RCC 7860 (cell line): Measurements from ENCODE around the gene CEBPZOS.
"Not testable (repeated sequence)": the region's sequence is repeated elsewhere in the genome, so short reads cannot be mapped to it uniquely, and the experiment has no call there.

ENCODE experiments used
- DNase-seq: peaks from one replicate; pipeline ENCODE4 v3.0.0-alpha.2; 2015; ENCODE audit warnings: low spot score
- FAIRE-seq: peaks from 2 replicates; lab custom pipeline; 2012; peaks lifted over from hg19 to GRCh38; lab: Jason Lieb, UNC

CEBPZOS gene

DNA sequence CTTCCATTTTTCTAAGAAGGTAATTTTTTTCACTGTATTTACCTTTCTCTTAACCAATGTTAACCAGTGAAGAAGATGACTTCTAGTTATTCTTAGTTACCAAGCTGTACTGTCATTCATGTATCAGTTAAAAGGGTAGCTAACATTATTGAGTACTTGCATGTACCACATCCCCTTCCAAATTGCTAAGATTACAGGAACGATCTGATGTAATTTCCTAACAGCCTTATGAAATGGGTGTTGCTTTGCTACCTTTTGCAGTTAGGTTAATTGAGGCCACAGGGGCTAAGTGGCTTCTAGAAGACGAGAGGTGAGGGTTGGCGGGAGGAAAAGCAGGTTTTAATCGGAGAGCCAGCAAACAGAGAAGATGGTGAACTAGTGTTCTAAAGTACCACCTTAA lies 6.0 kb upstream of the CEBPZOS start:
- DNase-seq (no peak), FAIRE-seq (no peak)

DNA sequence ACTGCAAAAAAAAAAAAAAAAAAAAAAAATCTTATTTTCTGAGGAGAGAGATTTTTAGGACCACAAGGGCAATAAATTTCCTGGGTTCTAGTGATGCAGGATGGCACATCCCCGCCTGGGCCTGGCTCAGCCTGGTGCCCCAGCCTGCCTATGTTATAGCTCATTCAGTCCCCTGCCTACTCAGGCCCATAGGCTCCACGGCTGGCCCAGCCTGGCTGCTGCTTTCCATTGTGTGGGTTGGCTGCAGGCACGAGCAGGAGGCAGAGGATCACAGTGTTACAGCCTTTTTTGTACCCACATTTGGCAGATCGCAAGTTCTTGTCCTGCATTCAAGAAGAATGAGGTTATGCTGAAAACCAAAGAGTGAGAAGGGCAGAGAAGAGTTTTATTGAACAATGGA lies 5.0 kb upstream of the CEBPZOS start:
- DNase-seq (no peak), FAIRE-seq (no peak)

DNA sequence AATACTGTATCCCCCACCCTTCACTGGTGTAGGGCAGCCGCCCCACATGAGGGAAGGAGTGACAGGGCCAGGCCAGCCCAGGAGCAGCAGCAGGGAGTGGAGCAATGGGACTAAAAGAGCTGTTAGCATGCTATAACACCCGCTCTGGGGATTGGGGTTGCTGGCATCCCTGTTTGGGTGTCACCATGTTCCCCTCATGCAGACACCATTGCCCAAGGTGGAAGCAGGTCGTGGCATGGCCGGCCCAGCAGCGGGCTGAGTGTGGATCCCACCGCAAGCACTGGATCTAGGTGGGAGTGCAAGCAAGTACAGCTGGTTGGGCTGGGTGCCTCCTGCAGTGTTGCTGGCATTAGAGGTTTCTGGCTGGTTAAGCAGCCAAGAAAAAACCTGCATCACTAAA lies 4.5 kb upstream of the CEBPZOS start:
- FAIRE-seq, result no peak
- DNase-seq, result no peak

DNA sequence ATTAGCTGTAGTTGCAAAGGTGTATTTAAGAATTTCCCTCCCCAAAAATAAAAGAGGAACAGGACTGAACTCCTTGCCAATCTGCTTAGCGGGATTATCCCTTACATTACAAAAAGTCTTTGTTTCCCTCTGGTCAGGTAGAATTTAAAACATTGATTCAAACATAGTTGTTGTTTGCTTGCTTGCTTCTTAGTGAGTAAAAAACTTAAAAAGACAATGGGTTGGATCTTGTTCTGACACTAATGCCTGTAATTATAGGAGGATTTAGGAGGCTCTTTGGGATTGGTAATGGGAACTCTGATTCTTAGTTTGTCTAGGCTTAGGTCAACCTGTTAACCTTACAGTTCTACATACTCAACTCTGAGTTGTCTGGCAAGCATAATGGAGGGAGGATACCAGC lies 3.7 kb upstream of the CEBPZOS start:
- no peak for DNase-seq
- FAIRE-seq, result no peak

- FAIRE-seq, DNase-seq: not testable (repeated sequence)
Measured at GRCh38 chr2:37195862-37196319, 405 bp upstream of the CEBPZOS start.

DNA sequence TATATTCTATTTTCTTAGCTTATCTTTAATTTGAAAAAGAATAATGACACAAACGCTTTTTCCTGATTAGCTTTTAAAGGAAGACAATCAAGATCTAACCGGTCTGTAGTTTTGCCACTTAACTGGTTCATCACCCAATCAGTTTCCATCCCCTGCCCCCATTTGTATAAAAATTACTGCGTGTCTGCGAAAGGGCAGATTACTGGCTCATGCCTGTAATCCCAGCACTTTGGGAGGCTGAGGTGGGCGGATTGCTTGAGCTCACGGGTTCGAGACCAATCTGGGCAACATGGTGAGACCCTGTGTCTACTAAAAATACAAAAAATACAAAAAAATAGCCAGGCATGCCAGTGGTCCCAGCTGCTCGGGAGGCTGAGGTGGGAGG lies 2.4 kb downstream of the CEBPZOS start:
- FAIRE-seq (no peak), DNase-seq (no peak)

DNA sequence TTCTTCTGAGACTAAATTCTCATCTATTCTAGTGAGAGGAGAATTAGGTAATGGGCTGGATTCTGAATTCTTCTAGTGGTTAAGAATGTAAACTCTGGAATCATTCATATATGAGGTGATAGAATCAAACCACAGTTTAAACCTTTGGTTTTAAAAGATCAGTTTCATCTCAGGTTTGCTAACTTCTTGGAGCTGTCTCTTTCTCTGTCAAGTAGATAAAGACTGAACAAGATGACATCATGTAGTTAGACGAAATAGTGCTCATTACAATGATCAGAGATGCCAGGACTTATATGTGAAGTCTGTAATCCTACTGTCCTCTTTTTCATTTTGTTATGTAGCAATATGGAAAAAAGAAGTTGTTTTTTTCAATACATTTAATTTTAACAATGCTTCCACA lies 4.9 kb downstream of the CEBPZOS start:
- DNase-seq, result no peak
- FAIRE-seq, result no peak

DNA sequence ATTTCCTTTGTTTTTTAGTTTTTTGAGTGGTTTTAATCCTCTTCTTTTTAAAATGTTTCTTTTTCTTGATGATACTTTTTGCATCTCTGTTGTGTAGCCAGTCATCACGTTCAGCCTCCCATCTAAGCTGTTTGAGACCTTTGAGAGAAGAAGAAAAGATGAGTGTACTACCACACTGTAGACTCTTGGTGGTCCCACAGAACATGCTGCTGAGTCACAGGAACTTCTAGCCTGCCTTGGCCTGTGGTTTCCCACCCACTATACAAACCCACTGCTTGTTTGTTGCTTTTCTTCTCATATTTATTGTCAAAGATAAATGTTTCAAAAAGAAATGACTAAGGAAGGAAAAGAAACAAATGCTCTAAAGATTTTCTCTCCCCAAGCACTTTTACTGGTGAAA lies 5.5 kb downstream of the CEBPZOS start:
- DNase-seq (no peak), FAIRE-seq (no peak)

DNA sequence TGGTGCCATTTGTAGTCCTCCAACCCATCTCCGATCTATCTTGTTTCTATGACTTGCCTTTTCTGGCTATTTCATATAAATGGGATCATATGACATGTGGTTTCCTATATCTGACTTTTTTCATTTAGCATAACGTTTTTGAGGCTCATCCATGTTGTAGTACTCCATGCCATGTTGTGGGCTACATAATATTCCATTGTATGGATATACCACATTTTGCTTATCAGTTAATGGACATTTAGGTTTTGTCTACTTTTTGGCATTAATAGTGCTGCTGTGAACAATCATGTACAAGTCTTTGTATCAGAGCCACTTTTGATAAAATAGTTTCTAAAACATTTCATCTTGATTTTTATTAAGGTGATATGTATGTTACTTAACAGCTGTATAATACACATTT lies 7.4 kb downstream of the CEBPZOS start:
- DNase-seq, result no peak
- no peak for FAIRE-seq

DNA sequence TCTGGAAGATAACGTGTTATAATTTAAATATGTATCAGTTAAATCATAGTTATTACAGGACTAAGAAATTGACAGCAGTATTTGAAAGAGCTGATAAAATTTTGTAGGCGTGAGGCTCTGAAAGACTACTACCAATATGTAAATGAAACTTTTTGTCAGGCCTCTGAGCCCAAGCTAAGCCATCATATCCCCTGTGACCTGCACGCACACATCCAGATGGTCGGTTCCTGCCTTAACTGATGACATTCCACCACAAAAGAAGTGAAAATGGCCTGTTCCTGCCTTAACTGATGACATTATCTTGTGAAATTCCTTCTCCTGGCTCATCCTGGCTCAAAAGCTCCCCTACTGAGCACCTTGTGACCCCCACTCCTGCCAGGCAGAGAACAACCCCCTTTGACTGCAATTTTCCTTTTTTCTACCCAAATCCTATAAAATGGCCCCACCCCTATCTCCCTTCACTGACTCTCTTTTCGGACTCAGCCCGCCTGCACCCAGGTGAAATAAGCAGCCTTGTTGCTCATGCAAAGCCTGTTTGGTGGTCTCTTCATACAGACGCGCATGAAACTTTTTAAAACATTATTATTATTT lies 8.9 kb downstream of the CEBPZOS start:
- FAIRE-seq, DNase-seq: not testable (repeated sequence)

DNA sequence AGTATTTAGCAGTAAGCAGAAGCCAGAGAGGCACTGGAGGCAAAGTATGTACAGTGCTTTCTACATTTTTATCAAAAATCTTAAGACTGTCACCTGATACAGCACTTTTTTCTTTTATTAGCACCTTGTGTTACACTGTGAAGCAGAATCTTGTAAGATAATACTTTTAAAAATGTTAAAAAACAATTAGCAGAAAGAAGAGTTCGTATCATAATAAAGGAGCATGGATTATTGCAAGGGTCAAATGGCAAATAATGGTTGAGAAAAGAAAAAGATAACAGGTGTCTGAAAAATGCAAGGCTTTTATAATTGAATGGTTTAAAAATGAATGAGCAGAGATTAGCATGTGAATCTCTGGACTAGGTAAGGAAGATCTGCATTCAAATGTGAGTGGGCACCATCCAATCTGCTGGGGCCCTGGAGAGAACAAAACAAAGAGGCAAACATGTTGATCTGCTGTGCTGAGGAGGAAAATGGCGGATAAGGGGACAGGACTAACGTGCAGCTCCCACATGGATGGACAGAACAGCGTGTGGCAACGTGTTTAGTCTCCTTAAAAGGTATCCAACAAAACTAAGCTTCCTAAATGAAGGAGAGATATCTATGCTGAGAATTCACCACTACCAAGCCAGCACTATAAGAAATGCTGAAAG lies 9.5 kb downstream of the CEBPZOS start:
- DNase-seq (no peak), FAIRE-seq (no peak)

DNA sequence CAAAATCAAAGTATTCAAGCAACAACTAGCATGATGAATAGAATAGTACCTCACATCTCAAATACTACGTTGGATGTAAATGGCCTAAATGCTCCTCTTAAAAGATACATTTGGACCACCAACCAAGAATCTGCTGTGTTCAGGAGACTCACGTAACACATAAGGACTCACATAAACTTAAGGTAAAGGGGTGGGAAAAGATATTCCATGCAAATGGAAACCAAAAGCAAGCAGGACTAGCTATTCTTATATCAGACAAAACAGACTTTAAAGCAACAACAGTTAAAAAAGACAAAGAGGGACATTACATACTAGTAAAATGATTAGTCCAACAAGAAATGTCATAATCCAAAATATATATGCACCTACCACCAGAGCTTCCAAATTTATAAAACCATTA lies 10.5 kb downstream of the CEBPZOS start:
- not testable (repeated sequence) for DNase-seq, FAIRE-seq

- no peak for DNase-seq
- FAIRE-seq, result no peak
Measured at GRCh38 chr2:37211212-37211611, 14.9 kb downstream of the CEBPZOS start.

- DNase-seq, result no peak
- FAIRE-seq, result no peak
Measured at GRCh38 chr2:37211939-37212338, 15.6 kb downstream of the CEBPZOS start.

DNA sequence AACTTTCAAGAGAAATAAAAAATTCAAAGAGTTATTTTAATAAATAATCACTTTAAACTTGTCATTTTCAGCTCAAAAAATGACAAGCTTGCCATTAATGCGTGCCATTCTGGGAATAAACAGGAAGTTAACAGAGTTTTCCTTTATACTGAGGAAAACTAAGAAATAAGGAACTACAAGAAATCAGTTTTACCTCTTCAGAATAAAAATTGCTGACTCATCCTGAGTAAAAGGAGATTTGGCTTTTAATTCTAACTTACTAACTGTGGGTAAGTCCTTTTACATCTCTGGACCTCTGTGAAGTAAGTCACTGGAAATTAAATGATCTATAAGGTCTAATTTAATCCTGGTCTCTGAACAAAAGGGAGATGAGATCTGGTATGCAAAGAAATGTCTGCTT lies 19.0 kb downstream of the CEBPZOS start:
- no peak for DNase-seq
- FAIRE-seq, result no peak

GRCh38 chr2:37219046-37219445 lies 22.8 kb downstream of the CEBPZOS start:
- FAIRE-seq, result no peak
- no peak for DNase-seq

DNA sequence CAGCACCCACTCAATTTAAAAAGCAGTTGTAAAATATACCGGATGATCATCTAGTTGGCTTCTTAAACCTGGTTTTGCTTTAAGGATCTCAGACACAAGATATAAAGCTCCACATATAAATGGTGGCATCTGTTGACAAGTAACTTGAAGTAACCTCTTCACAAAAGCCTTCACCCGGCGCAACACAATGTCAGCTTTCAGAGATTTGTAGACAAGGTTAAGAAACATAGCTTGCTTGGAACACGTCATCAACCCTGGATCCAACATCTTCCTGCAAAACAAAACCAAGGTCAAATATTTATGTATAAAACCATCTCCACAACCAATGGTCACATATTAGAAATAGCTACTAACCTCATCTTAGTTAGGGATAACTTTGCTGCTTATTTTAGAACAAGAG lies 26.8 kb downstream of the CEBPZOS start:
- no peak for FAIRE-seq

GRCh38 chr2:37224063-37224462 lies 27.8 kb downstream of the CEBPZOS start:
- DNase-seq (no peak), FAIRE-seq (no peak)

More for the DNA sequence above, 26.8 kb downstream of the CEBPZOS start:
- DNase-seq, result no peak

DNA sequence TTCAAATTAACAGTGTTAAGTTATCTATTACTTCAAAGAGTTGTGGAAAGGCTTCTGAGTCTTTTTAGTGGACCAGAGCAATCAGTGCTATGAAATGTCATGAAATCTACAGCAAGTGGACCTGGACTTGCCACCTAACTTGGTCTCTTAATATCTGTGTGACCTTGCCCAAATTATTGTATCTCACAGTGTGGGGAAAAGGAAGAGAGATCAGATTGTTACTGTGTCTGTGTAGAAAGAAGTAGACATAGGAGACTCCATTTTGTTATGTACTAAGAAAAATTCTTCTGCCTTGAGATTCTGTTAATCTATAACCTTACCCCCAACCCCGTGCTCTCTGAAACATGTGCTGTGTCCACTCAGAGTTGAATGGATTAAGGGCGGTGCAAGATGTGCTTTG lies 28.8 kb downstream of the CEBPZOS start:
- DNase-seq, FAIRE-seq: not testable (repeated sequence)

- no peak for FAIRE-seq
- no peak for DNase-seq
Measured at GRCh38 chr2:37226863-37227262, 30.6 kb downstream of the CEBPZOS start.

DNA sequence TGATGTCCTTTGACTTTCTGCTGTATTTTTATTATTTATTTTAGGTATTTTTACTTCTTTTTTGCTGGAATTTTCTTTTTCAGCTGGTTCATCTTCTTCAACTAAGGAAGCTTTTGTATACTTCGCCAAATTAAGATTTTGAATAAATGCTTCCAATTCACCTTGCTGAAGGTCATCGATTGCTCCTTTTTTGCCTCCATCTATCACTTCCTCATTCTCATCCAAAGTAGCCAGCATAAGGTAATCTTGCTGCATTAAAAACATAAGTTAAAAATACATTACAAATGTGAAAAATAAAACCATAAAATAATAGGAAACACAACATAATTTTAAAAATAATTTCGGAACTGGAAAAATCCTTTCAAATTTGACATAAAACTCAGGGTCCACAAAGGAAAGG lies 32.5 kb downstream of the CEBPZOS start:
- no peak for FAIRE-seq
- DNase-seq, result no peak

DNA sequence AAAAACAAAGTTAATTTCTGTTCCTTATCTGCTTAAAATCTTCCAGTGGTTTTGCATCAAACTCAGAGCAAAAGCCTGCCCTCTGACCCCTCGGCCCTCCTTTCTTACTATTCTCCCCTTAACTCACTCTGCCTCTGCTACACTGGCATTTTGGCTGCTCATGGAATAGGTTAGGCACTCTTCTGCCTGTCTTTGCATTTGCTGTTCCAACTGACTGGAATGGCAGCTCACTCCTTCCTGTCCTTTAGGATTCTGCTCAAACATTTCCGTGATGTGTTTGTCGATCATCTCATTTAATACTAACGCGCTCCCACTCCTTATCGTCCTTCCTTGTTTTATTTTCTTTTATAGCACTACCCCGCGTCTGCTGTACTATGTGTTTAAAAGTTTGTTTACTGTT lies 34.3 kb downstream of the CEBPZOS start:
- DNase-seq (no peak), FAIRE-seq (no peak)
